RWPE2 (cell line): ENCODE results near the gene FNIP2.
"Not testable (repeated sequence)": the region's sequence is repeated elsewhere in the genome, so short reads cannot be mapped to it uniquely, and the experiment has no call there.

ENCODE experiments used
- ATAC-seq: fragments of 200-7000 bp; cut with Tn5 transposase; 3 replicates; pipeline ENCODE4 v1.9.1; 2021; ENCODE audit warnings: low read depth
- DNase-seq: peaks from one replicate; pipeline ENCODE4 v3.0.0-alpha.2; 2020; ENCODE audit warnings: low spot score
- H3K27ac ChIP-seq: fragments of 450-650 bp; 2 replicates; pipeline ENCODE4 v1.5.1; 2017; ENCODE audit warnings: mild to moderate bottlenecking; ENCODE audit not compliant: poor library complexity, severe bottlenecking
- H3K27me3 ChIP-seq: fragments of 250-450 bp; sonication (Bioruptor Pico); 2 replicates; pipeline ENCODE4 v1.5.1; 2021; ENCODE audit warnings: mild to moderate bottlenecking, moderate library complexity; ENCODE audit not compliant: insufficient read depth, poor library complexity, severe bottlenecking
- H3K36me3 ChIP-seq: fragments of 250-450 bp; sonication (Bioruptor Pico); 2 replicates; pipeline ENCODE4 v1.5.1; 2020; ENCODE audit warnings: low read depth, mild to moderate bottlenecking, moderate library complexity
- H3K4me1 ChIP-seq: fragments of 250-450 bp; sonication (Bioruptor Pico); 2 replicates; pipeline ENCODE4 v1.5.1; 2021; ENCODE audit warnings: mild to moderate bottlenecking, moderate library complexity; ENCODE audit not compliant: insufficient read depth, poor library complexity, severe bottlenecking
- H3K4me3 ChIP-seq: fragments of 250-450 bp; sonication (Bioruptor Pico); 2 replicates; pipeline ENCODE4 v1.5.1; 2021; ENCODE audit warnings: mild to moderate bottlenecking, moderate library complexity; ENCODE audit not compliant: severe bottlenecking
- H3K9me3 ChIP-seq: fragments of 250-450 bp; sonication (Bioruptor Pico); 2 replicates; pipeline ENCODE4 v1.5.1; 2021; ENCODE audit warnings: mild to moderate bottlenecking, moderate library complexity; ENCODE audit not compliant: severe bottlenecking
- TF ChIP-seq, protein P1 (sequence below): fragments of 450-650 bp; IDR thresholded peaks from one replicate; pipeline ENCODE4 v1.5.1; 2017; ENCODE audit warnings: mild to moderate bottlenecking, moderate library complexity; ENCODE audit not compliant: poor library complexity, severe bottlenecking

The FNIP2 gene

DNA sequence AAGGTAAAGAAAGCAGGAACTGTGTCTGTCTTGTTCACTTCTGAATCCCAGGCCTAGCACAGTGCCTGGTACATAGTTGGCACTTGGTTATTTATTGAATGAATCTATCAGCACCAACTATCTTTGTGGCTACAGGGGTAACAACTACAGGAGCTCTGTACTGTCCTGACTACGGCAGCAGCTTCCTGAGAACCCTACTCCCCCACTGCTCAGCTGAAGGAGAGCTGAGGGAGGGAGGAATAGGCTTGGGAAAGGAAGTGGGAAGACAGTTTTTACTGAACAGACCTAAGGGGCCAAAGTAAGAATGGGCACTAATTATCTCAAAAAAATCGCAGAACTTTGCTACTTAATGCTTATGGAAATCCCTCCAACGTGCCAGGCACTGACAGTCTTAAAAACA is 178.0 kb downstream of the FNIP2 start:
- Histone ChIP-seq H3K27ac (no peak overlapping the region), H3K9me3 (no peaks in the 10 kb centered on the region), H3K36me3 (no peaks in the 10 kb centered on the region), H3K4me1 (peaks cover 3% of the 10 kb centered on the region), H3K4me3 (no peak overlapping the region), H3K27me3 (no peaks in the 10 kb centered on the region)
- no peak for DNase-seq
- no peak for ATAC-seq
- TF ChIP-seq, protein P1, sequence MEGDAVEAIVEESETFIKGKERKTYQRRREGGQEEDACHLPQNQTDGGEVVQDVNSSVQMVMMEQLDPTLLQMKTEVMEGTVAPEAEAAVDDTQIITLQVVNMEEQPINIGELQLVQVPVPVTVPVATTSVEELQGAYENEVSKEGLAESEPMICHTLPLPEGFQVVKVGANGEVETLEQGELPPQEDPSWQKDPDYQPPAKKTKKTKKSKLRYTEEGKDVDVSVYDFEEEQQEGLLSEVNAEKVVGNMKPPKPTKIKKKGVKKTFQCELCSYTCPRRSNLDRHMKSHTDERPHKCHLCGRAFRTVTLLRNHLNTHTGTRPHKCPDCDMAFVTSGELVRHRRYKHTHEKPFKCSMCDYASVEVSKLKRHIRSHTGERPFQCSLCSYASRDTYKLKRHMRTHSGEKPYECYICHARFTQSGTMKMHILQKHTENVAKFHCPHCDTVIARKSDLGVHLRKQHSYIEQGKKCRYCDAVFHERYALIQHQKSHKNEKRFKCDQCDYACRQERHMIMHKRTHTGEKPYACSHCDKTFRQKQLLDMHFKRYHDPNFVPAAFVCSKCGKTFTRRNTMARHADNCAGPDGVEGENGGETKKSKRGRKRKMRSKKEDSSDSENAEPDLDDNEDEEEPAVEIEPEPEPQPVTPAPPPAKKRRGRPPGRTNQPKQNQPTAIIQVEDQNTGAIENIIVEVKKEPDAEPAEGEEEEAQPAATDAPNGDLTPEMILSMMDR, result no peak

DNA sequence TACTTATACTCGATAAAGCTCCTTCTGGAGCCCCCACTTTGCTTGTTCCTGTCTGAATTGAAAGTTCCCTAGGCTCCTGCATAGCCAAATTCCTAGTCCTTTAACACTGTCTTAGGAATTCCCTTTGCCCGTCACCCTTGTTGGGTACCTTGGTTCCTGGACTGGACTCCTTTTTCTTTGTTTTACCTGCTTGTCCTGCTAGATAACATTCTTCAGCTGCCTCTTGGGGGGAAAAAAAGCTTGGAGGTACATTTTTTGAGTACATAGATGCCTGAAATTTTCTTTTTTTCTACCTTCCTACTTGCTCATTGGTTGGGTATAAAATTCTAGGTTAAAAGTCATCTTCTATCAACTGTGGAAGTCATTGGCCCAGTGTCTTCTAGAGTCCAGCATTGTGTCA is 179.2 kb downstream of the FNIP2 start:
- Histone ChIP-seq H3K9me3 (no peaks in the 10 kb centered on the region), H3K4me3 (no peak overlapping the region), H3K27ac (no peak overlapping the region), H3K27me3 (no peaks in the 10 kb centered on the region), H3K4me1 (peaks cover 3% of the 10 kb centered on the region), H3K36me3 (no peaks in the 10 kb centered on the region)
- TF ChIP-seq, protein P1, result no peak
- ATAC-seq (no peak), DNase-seq (no peak)

DNA sequence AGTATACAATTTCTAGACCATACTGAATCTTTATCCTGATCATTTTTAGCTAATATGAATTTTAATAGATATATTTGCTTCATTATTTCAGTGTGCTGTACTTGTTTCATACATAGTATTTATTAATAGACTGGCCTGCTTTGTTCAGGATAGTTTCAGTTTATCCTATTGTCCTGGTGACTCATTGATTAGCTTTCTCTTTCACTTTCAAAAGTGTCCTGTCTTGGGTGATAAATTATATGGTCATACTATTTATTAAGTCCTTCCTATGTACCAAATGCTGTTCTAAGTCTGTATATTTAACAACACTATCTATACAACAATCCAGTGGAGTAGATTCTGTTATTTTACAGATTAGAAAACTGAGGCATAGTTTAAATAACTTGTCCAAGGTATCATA is 180.3 kb downstream of the FNIP2 start:
- H3K36me3 ChIP-seq, result no peaks in the 10 kb centered on the region
- TF ChIP-seq, protein P1, result no peak
- peaks cover 3% of the 10 kb centered on the region for H3K4me1 ChIP-seq
- no peak for DNase-seq
- no peak overlapping the region for H3K27ac ChIP-seq
- no peaks in the 10 kb centered on the region for H3K27me3 ChIP-seq
- H3K4me3 ChIP-seq, result no peak overlapping the region
- no peaks in the 10 kb centered on the region for H3K9me3 ChIP-seq
- peak; percentile 67; the same call in 2 of the 3 replicates for ATAC-seq

DNA sequence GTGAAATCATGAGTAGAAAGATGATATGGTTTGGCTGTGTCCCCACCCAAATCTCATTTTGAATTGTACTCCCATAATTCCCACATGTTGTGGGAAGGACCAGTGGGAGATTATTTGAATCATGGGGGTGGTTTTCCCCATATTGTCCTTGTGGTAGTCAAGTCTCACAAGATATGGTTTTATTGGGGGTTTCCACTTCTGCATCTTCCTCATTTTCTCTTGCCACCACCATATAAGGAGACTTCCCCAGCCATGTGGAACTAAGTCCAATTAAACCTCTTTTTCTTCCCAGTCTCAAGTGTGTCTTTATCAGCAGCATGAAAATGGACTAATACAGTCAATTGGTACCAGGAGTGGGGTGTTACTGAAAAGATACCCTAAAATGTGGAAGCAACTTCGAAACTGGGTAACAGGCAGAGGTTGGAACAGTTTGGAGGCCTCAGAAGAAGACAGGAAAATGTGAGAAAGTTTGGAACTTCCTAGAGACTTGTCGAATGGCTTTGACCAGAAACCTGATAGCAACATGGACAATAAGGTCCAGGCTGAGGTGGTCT is 183.5 kb downstream of the FNIP2 start:
- not testable (repeated sequence) for H3K27ac ChIP-seq, DNase-seq, H3K36me3 ChIP-seq, H3K27me3 ChIP-seq, H3K9me3 ChIP-seq, H3K4me1 ChIP-seq, H3K4me3 ChIP-seq, ATAC-seq

DNA sequence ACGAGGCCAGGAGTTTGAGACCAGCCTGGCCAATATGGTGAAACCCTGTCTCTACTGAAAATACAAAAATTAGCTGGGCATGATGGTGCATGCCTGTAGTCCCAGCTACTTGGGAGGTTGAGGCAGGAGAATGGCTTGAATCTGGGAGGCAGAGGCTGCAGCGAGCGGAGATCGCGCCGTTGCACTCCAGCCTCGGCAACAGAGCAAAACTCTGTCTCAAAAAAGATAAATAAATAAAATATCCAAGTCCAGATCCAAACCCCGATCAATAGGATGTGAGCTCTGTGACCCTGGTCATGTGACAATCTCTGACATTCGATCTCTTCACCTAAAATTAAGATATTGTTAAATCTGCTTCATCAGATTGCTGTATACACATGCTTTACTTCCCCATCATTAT is 187.5 kb downstream of the FNIP2 start:
- not testable (repeated sequence) for DNase-seq, H3K4me1 ChIP-seq, H3K4me3 ChIP-seq, H3K9me3 ChIP-seq, H3K27ac ChIP-seq, H3K36me3 ChIP-seq, ATAC-seq, H3K27me3 ChIP-seq

DNA sequence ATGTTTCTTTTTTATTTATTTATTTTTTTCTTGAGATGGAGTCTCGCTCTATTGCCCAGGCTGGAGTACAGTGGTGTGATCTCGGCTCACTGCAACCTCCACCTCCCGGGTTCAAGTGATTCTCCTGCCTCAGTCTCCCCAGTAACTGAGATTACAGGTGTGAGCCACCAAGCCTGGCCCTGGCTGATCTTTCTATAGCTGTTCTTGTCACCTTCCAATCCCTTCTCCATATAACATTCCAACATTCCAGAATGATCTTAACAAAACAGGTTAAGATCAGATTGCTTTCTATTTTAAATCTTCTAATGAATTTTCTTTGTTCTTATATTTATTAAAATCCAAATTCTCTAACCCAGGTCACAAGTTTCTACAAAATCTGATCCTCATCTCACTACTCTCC is 188.1 kb downstream of the FNIP2 start:
- H3K27ac ChIP-seq, H3K4me3 ChIP-seq, H3K4me1 ChIP-seq, H3K9me3 ChIP-seq, H3K27me3 ChIP-seq, ATAC-seq, DNase-seq, H3K36me3 ChIP-seq: not testable (repeated sequence)
